GM12872 (cell line): ENCODE results near the gene PLA2G3.

ENCODE experiments used
- CTCF ChIP-seq: IDR thresholded peaks from 3 replicates; pipeline ENCODE4 v1.5.1; 2011; ENCODE audit warnings: low read depth, mild to moderate bottlenecking, low read length, moderate library complexity; ENCODE audit not compliant: insufficient read depth

PLA2G3 gene

DNA sequence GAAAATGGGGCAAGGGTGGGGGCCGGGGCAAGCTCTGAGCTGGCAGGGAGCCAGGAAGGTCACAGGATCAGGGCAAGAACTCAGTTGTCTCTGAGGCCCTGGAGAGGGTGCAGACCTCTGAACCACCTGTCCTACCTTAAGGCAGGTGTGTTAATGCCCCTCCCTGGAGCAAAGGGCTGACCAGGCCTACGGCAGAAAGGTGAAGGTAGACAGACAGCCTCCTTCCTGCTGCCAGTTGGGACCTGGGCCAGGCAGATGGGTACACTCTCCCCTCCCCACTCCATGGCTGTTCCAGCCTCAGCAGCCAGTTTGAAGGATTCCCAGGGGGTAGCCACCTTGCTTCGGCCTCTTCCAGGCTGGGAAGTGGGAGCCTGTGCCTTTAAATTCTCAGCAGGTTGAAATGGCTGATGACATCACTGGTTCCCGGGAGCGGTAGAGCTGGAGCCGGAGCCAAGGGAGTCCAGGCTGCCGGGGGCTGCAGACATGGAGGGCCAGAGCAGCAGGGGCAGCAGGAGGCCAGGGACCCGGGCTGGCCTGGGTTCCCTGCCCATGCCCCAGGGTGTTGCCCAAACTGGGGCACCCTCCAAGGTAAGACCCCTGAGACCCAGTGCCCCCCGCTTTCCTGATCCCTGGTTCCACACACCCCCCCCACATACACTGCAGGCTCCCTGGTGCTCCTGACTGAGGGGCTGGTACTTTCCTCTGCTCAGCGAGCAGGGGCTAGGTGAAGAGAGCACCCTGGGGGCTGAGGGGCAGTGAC is 17.6 kb downstream of the PLA2G3 start, which contains the start of gene INPP5J:
Gene INPP5J (plus strand): TSS at position 435 of the 760 bp plus-strand sequence. CDS start 49 bp downstream, at position 484.
- no peak for TF ChIP-seq CTCF

GRCh38 chr22:31122196-31122531 is 18.1 kb downstream of the PLA2G3 start:
- TF ChIP-seq CTCF: no peak

DNA sequence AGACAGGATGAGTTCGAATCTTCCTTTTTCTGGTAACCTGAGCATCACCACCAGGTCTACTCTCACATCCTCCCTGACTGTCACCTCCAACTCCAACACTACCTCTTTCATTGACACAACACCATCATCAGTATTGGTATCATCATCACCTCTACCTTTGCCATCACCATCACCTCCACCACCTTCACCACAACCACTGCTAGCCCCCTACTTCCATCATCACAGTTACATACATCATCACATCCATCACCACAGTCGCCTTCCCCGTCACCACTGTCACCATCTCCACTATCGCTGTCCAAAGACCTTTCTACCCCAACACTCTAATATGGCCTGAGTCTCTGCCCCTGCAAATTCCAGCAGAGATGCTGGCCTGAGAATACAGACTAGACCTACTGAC is 18.9 kb downstream of the PLA2G3 start:
- TF ChIP-seq CTCF: no peak

GRCh38 chr22:31120642-31121041 is 19.7 kb downstream of the PLA2G3 start:
- TF ChIP-seq CTCF: no peak

DNA sequence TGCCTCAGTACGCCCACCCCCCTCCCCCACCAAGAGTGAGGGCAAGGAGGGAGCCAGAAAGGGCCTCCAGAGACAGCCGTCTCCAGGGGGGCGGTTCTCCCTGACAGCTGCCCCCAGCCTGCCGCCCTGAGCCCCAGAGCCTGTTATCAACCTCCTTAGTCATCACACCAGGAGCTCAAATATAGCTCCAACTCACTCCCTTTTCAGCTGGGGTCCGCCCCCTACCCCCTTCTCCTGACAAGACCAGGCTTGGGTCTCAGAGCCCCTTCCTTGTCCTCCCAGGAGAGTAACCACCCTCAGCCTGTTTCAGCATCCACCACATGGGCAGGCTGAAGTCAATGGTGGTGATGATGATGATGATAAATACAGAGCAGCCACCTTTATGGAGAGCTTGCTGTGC is 20.1 kb downstream of the PLA2G3 start:
- no peak for TF ChIP-seq CTCF

GRCh38 chr22:31119026-31119717 is 21.1 kb downstream of the PLA2G3 start:
- no peak for TF ChIP-seq CTCF

DNA sequence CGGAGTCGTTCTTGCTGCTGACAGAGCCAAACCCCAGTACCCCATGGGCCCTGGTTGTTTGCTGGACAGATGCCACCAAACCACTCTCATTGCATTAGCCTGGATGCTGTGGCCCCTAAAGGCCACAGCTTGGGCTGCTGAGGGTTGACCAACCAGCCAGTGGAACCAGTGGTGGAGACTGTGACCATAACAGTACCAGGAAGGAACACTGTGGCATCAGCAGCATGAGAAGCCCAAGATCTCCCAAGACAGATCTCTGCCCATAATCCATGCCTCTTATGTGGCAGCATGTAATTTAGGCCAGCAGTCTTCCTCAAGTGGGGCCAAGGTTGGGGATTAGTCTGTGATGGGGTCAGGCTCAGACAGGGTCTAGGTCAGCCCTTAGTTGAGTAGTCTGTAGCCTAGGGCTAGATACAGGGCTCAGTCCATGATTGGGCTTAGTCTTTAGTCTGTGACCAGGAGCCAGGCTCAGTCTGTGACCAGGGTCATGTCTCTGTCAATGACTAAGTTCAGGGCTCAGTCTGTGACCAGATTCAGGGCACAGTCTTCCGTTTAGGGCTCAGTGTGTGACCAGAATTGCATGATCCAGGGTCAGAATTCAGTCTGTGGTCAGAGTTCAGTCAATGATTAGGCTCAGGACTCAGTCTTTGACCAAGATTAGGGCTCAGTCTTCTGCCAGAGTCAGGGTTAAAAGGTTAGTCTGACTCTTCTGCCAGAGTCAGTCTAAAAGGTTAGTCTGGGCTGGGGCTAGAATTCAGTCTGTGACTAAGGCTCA is 22.1 kb downstream of the PLA2G3 start:
- TF ChIP-seq CTCF: no peak
